H9 (cell line): ENCODE measurements around the gene APOC1. TPM values are rescaled to one million over a fixed set of nuclear protein-coding genes. Genes with fewer than 3 reads are reported as not detected.

ENCODE experiments used
- DNase-seq: peaks from one replicate; pipeline ENCODE4 v3.0.0-alpha.2; 2017
- H2AFZ ChIP-seq: one replicate; pipeline ENCODE4 v1.6.1; 2013; ENCODE audit warnings: mild to moderate bottlenecking, low read length, control low read depth, moderate library complexity
- H2AK5ac ChIP-seq: 2 replicates; pipeline ENCODE4 v1.6.1; 2013; ENCODE audit warnings: low read length, control low read depth, mixed read lengths; ENCODE audit not compliant: insufficient read length
- H2BK120ac ChIP-seq: one replicate; pipeline ENCODE4 v1.6.1; 2013; ENCODE audit warnings: low read depth, mild to moderate bottlenecking, low read length, control low read depth, inconsistent platforms; ENCODE audit not compliant: poor library complexity, severe bottlenecking
- H2BK12ac ChIP-seq: 2 replicates; pipeline ENCODE4 v1.6.1; 2013; ENCODE audit warnings: low read length, control low read depth, mixed read lengths, low read depth; ENCODE audit not compliant: insufficient read length
- H2BK15ac ChIP-seq: 2 replicates; pipeline ENCODE4 v1.6.1; 2013; ENCODE audit warnings: low read depth, low read length, control low read depth
- H2BK20ac ChIP-seq: one replicate; pipeline ENCODE4 v1.6.1; 2013; ENCODE audit warnings: low read depth, mild to moderate bottlenecking, low read length, control low read depth, inconsistent platforms; ENCODE audit not compliant: poor library complexity, severe bottlenecking
- H2BK5ac ChIP-seq: 2 replicates; pipeline ENCODE4 v1.6.1; 2013; ENCODE audit warnings: low read length, control low read depth, mixed read lengths; ENCODE audit not compliant: insufficient read length
- H3K14ac ChIP-seq: 2 replicates; pipeline ENCODE4 v1.6.1; 2013; ENCODE audit warnings: low read length, control low read depth; ENCODE audit not compliant: insufficient read depth
- H3K18ac ChIP-seq: 2 replicates; pipeline ENCODE4 v1.6.1; 2013; ENCODE audit warnings: low read depth, mild to moderate bottlenecking, mixed read lengths, low read length, control low read depth; ENCODE audit not compliant: insufficient read length
- H3K23ac ChIP-seq: 2 replicates; pipeline ENCODE4 v1.6.1; 2013; ENCODE audit warnings: low read length, control low read depth, mixed read lengths, low read depth; ENCODE audit not compliant: insufficient read length
- H3K23me2 ChIP-seq: 2 replicates; pipeline ENCODE4 v1.6.1; 2013; ENCODE audit warnings: low read depth, mild to moderate bottlenecking, mixed read lengths, low read length, control low read depth; ENCODE audit not compliant: insufficient read length, poor library complexity, severe bottlenecking
- H3K27ac ChIP-seq: 2 replicates; pipeline ENCODE4 v1.5.1; 2013; ENCODE audit warnings: low read length, control low read depth, mixed read lengths, low read depth; ENCODE audit not compliant: insufficient read length
- H3K27me3 ChIP-seq: 2 replicates; pipeline ENCODE4 v1.6.1; 2013; ENCODE audit warnings: low read length, control low read depth, inconsistent platforms; ENCODE audit not compliant: insufficient read depth
- H3K4ac ChIP-seq: 2 replicates; pipeline ENCODE4 v1.6.1; 2013; ENCODE audit warnings: low read depth, mild to moderate bottlenecking, control low read depth, inconsistent platforms, low read length, moderate library complexity
- H3K4me1 ChIP-seq: 2 replicates; pipeline ENCODE4 v1.6.1; 2013; ENCODE audit warnings: low read length, control low read depth, inconsistent platforms; ENCODE audit not compliant: insufficient read depth
- H3K4me2 ChIP-seq: 2 replicates; pipeline ENCODE4 v1.6.1; 2013; ENCODE audit warnings: low read length, control low read depth, mixed read lengths; ENCODE audit not compliant: insufficient read length, insufficient read depth
- H3K56ac ChIP-seq: 2 replicates; pipeline ENCODE4 v1.6.1; 2013; ENCODE audit warnings: low read depth, mild to moderate bottlenecking, mixed read lengths, low read length, control low read depth; ENCODE audit not compliant: insufficient read length
- H3K79me1 ChIP-seq: 2 replicates; pipeline ENCODE4 v1.6.1; 2013; ENCODE audit warnings: low read depth, mild to moderate bottlenecking, moderate library complexity, low read length, control low read depth, inconsistent platforms; ENCODE audit not compliant: insufficient read depth, poor library complexity, severe bottlenecking
- H3K79me2 ChIP-seq: 2 replicates; pipeline ENCODE4 v1.6.1; 2013; ENCODE audit warnings: low read length, control low read depth, inconsistent platforms; ENCODE audit not compliant: insufficient read depth
- H3K9ac ChIP-seq: 2 replicates; pipeline ENCODE4 v1.6.1; 2013; ENCODE audit warnings: low read length, control low read depth, mixed read lengths; ENCODE audit not compliant: insufficient read length; ENCODE audit errors: extremely low read depth
- H3K9me3 ChIP-seq: one replicate; pipeline ENCODE4 v1.6.1; 2013; ENCODE audit warnings: low read depth, low read length, inconsistent platforms; ENCODE audit not compliant: control insufficient read depth
- H3T11ph ChIP-seq: one replicate; pipeline ENCODE4 v1.6.1; 2013; ENCODE audit warnings: mild to moderate bottlenecking, low read length, control low read depth, inconsistent platforms
- H4K20me1 ChIP-seq: one replicate; pipeline ENCODE4 v1.6.1; 2013; ENCODE audit not compliant: control insufficient read depth, insufficient read length, insufficient read depth
- H4K5ac ChIP-seq: 2 replicates; pipeline ENCODE4 v1.6.1; 2013; ENCODE audit warnings: low read depth, mild to moderate bottlenecking, mixed read lengths, low read length, control low read depth; ENCODE audit not compliant: insufficient read length
- H4K8ac ChIP-seq: replicated peaks from 2 replicates; pipeline ENCODE4 v1.6.1; 2013; ENCODE audit warnings: low read length, control low read depth, mixed read lengths, low read depth; ENCODE audit not compliant: insufficient read length
- H4K91ac ChIP-seq: 2 replicates; pipeline ENCODE4 v1.6.1; 2013; ENCODE audit warnings: low read depth, mild to moderate bottlenecking, moderate library complexity, mixed read lengths, low read length, control low read depth; ENCODE audit not compliant: insufficient read length
- H3K27ac Mint-ChIP-seq, 3 experiments: 2 replicates in 2 of 3; 3 replicates in 1 of 3; pipeline ENCODE4 v1.8.0; 2020 to 2021; ENCODE audit warnings: mixed read lengths in 3 of 3, mild to moderate bottlenecking in 1 of 3, moderate library complexity in 1 of 3
- H3K27me3 Mint-ChIP-seq: 2 replicates; pipeline ENCODE4 v1.8.0; 2021; ENCODE audit warnings: low read depth, mild to moderate bottlenecking, moderate library complexity, mixed read lengths
- H3K36me3 Mint-ChIP-seq, 3 experiments: 2 replicates in 2 of 3; 3 replicates in 1 of 3; pipeline ENCODE4 v1.8.0; 2020 to 2021; ENCODE audit warnings: low read depth in 3 of 3, mixed read lengths in 3 of 3; ENCODE audit not compliant: insufficient read depth in 1 of 3
- H3K4me1 Mint-ChIP-seq, 2 experiments: 2 replicates each; pipeline ENCODE4 v1.8.0; 2020; ENCODE audit warnings: mixed read lengths in 2 of 2
- H3K4me3 Mint-ChIP-seq, 2 experiments: 2 replicates in 1 of 2; 3 replicates in 1 of 2; pipeline ENCODE4 v1.8.0; 2020 to 2021; ENCODE audit warnings: mild to moderate bottlenecking in 2 of 2, mixed read lengths in 2 of 2, moderate library complexity in 1 of 2
- H3K9me3 Mint-ChIP-seq, 2 experiments: 2 replicates in 1 of 2; 3 replicates in 1 of 2; pipeline ENCODE4 v1.8.0; 2020; ENCODE audit warnings: mild to moderate bottlenecking in 2 of 2, mixed read lengths in 2 of 2, moderate library complexity in 1 of 2
- CTCF ChIP-seq: fragments of 200-600 bp; sonication (generic); conservative IDR thresholded peaks from 3 replicates; pipeline ENCODE4 v1.8.0; 2021; ENCODE audit warnings: antibody characterized with exemption, mild to moderate bottlenecking
- WGBS: extraction: QIAGEN DNeasy Blood & Tissue Kit; methylation state at CpG from one replicate; pipeline ENCODE4 v1.1.7; 2013; ENCODE audit warnings: missing lambda C conversion rate, low lambda C conversion rate, mixed read lengths; ENCODE audit not compliant: insufficient read length; ENCODE audit errors: extremely low coverage; 5-methylcytosine and 5-hydroxymethylcytosine counted together
- total RNA-seq: library from RNA; stranded (reverse); gene quantifications from 2 replicates; pipeline ENCODE4 v1.2.1, GENCODE V29; 2021

The APOC1 gene
- total RNA-seq, 1 experiment from 2014 or later = 78.1 TPM

GRCh38 chr19:44961821-44962220 lies 47.4 kb downstream of the APOC1 start:
- Histone ChIP-seq H3K23me2 (peaks cover 2% of the 10 kb centered on the region), H3T11ph (no peak overlapping the region), H3K4me1 (no peaks in the 10 kb centered on the region), H3K14ac (no peak overlapping the region), H3K56ac (no peak overlapping the region), H2BK5ac (no peak overlapping the region), H4K5ac (no peak overlapping the region), H3K79me1 (peaks cover 9% of the 10 kb centered on the region), H3K4me2 (no peak overlapping the region), H4K91ac (no peak overlapping the region), H3K4ac (no peak overlapping the region), H2AK5ac (no peak overlapping the region), H3K79me2 (peaks cover 23% of the 10 kb centered on the region; the same call in 1 of the 2 replicates), H3K27ac (no peak overlapping the region), H3K27me3 (no peaks in the 10 kb centered on the region), H3K18ac (no peak overlapping the region), H2AFZ (no peak overlapping the region), H3K23ac (no peak overlapping the region), H2BK20ac (no peak overlapping the region), H3K9me3 (no peaks in the 10 kb centered on the region), H2BK12ac (no peak overlapping the region), H2BK120ac (no peak overlapping the region), H4K20me1 (no peaks in the 10 kb centered on the region), H3K9ac (no peak overlapping the region), H2BK15ac (no peak overlapping the region), H4K8ac (no peak overlapping the region)
- no peaks in the 10 kb centered on the region for H3K27me3 Mint-ChIP-seq
- no peak for DNase-seq
- no peak overlapping the region for H3K27ac Mint-ChIP-seq
- H3K9me3 Mint-ChIP-seq = no peaks in the 10 kb centered on the region
- H3K4me3 Mint-ChIP-seq = no peak overlapping the region
- no peak for TF ChIP-seq CTCF
- WGBS = no CpG with 5 or more reads among the region's 8 CpGs
- peaks cover under 1 to 8% of the 10 kb centered on the region in 2 experiments; a peak in 2 of 4 replicates for H3K4me1 Mint-ChIP-seq
- H3K36me3 Mint-ChIP-seq = peaks cover 16 to 41% (median 39%) of the 10 kb centered on the region in 3 experiments; a peak in 6 of 7 replicates
